Colon (tissue), 2 donors: Measurements from ENCODE around the gene ERN1.

Experiments used
- FAIRE-seq: peaks from 2 replicates; lab custom pipeline; 2012; peaks lifted over from hg19 to GRCh38; lab: Jason Lieb, UNC
- donor health status: control.
- donor health status: control.

Gene ERN1

DNA sequence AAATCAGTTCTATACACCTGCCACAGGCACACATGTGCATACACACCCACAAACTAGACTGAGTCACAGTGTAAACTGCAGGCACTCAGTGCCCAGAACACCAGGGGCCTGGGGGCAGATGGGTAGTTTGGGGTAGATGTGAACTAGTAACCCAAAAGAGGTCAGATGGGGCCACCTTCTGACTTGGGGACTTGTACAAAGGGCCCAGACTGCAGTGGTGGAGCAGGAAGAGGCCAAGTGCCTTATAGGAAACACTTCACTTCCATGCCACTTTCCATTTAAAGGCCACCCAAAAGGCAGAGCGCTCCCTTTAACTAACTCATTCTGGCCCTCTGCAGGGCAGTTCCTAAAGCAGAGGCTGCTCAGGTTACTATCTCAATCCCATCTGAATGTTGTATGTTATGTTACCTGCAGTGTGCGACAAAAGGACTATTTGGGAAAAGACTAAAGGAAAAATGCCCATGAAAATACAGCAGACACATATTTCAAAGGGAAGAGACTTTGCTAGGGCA, 27.8 kb upstream of the ERN1 start:
- no peak for FAIRE-seq

DNA sequence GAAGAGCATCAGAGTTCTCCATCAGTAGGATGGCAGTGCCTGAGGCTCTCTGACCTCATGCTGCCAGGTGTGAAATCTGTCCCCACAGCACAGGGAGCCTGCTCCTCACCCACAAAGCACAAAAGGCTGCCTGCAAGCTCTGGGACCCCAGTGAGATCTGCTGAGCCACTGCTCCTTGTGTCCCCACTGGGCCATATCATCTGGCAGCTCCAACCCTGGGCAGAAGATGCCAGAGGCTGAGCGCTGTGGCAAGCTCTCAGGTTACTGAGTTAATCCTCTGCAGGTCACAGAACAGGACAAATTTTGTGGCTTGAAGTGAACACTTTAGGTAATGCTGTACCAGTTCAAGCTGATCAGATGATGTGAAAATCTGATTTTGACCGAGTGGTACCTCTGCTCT, 26.7 kb upstream of the ERN1 start:
- FAIRE-seq: no peak

DNA sequence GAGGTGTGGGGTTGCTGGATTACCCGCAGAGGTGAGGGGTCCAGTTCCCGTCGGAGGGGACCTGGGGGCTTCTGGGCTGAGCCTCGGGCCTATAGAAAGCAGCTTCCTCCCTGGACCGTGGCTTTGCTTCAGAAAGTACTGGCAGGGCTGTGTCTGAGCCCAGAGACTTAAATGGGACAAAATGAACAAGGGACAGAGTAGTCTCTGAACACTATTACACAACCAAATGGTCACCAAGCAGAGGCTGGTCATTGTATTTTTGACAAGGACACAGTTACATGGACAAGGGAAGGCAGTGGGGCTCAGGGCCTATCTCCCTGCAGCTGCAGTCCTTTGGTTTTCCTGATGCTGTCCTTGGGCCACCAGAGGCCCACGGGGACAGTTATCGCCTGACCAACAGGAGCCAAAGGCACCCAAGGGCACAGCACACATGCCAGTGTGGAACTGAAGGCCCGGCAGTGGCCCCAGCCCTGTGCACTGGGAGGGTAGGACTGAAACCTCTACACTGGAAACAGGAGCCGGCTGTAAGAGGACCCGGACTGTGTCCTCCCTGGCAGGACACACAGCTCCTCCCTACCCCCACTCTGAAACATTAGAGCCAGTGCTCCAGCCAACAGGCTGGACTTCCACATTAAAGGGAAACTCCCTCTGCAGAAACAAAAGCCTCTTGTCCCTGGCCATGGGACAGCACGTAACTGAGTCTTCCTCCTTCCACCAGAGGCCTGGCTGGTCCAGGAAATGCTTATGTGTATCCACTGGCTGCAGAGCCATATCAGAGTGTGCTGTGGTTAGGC, 26.0 kb upstream of the ERN1 start:
- no peak for FAIRE-seq

DNA sequence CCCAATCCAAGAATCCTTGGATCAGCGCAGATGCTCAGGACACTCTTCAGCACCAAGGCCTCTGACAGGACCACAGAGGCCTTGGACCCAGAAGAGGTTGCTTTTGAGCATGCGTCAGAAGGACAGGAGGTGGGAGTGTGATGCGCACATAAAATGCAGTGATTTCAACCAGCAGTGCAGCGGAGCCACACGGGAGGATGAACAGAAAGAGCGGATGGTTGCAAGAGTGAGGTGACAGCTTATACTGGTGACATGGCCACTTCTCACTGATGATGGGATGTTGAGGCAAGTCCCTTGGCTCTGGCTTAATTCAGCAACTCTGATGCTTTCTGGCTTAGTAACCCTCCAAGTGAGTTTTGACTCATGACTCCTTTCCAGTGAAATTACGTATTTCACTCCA, 25.2 kb upstream of the ERN1 start:
- FAIRE-seq: no peak

DNA sequence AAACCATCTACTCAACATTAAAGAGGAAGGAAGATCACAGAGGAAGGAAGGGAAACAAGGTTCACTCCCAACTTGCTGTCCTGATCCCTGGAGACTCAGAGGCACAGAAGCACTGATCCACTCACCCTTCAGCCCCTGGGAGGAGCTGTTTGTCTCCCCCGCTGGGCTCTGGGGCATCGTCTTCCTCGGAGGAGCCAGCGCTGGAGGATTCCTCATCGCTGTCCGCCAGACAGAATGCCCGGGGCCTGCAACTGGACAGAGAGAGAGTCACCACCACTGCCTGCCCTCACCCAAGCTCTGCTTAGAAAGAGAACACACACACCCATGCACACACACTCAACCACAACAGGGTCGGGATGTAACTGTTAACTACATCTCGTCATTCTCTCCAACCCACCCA, 24.8 kb upstream of the ERN1 start:
- FAIRE-seq: no peak

DNA sequence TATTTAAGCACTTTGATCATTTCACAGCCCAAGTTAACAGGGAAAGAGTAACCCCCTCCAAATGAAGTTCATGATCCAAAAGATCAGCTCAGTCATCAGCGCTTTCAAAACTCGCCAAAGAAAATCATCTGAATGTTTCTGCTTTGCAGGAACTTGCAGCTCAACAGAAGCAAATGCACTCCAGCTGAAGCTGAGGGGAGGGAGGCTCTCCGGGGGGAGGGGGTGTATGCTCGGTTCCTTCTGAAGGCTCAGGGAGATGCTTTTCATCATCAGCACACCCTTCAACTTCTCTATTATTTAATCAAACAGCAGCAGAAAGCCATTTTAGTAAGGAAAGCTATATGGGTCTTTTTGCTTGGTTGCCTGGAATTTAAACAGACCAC, 24.4 kb upstream of the ERN1 start:
- no peak for FAIRE-seq

DNA sequence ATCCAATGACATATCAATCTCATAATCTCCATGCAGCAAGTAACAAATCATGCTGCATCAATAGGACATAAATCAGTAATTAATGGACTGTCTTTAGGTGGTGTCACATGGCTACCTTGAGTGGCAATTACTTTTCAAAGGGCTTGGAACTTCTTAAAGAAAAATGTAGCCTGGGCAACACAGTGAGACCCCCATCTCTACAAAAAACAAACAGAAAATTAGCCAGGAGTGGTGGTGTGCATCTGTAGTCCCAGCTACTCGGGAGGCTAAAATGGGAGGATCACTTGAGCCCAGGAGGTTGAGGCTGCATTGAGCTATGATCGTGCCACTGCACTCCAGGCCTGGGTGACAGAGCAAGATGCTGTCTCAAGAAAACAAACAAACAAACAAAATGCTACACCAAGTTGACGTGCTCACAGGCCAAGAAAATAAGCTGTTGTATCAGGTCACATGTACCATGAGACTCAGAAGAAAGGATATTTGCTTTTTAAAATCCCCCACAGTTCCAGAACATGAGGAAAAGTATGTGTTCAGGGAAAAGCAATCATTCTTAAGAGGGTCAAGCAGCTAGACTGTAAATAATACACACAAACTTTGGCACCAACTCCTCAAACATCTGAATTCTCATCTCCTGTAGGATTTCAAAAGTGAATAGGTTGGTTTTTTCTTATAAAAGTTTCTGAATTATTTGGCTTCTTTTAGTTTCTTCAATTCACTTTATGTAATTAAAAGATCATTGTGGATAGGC, 23.8 kb upstream of the ERN1 start:
- FAIRE-seq: no peak

DNA sequence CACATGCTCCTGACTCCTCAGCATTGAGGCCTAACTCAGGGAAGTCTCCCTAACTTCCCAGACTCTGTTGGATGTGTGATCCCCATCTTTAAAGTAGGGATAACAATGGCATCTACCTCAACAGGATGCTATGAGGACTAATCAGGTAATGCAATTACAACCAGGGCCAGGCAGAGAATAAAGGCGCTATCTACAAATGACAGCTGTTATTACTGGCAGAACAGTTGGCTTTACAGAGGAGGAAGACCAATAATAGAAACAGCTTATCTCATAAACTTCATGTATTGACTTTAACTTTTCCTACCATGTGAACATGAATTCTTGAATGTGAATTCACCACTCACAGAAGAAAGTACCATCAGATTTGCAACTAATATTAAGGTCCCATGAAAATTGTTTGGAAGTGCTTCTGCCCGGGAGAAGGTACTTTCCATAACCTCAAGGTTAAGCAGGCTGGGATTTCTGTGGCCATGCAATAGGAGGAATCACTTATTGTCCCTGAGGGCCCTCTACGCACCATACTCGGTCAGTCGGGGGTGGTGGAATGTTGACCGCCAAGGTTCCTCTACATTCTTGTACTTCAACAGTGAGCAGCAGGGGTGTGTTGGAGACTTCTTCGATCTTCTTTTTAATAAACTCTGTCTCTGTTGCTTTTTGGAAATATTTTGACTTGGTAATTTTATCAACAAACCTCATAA, 22.6 kb upstream of the ERN1 start:
- FAIRE-seq: no peak

DNA sequence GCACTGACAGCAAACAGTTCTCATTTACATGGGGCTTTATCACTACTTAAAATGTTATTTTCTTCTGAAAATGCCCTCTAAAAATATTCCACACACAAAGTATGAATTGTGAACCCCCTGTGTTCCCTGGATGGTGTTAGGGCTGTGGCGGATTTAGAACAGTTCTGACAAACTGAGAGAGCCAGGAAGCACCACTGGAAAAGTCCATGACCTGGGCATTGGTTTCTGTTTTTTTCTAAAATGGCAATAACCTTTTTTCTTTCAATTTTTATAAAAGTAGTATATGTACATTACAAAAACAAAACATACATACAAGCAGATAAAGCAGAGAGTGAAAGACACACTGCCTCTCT, 21.0 kb upstream of the ERN1 start:
- FAIRE-seq: no peak

DNA sequence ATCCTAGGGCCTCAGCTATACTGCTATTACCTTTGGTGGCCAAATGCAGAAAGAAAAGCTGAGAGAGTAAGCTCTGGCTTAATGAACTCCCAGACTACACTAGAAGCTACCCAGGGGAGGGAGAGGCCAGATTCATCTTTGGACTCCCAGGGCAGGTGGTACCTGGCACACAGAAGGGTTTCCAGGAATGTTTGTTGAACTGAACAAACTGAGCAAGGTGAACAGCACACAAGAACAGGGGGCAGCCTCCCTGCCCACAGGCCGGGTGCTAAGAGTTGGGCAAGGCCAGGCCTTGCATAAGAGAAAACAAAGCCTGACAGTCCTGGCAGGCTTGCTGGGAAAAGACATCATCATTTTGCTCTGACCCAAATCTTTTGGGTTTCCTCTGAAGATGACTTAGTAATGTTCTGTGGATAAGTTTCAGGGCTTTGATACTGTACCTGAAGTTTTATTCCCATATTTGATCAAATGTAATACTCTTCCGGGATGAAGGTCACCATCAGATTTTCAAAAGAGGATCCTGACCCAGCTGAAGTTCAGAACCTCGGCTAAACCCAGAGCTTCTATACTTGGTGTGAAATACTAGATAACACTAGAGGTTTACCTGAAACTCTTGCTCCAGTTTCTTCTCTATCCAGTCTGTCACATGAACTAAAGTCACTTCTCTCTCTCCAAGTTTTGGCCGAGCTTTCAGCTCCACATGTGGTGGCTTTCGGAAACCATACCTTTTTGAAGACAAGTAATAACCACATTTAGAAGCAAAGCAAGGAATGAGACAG, 20.5 kb upstream of the ERN1 start:
- FAIRE-seq: no peak

DNA sequence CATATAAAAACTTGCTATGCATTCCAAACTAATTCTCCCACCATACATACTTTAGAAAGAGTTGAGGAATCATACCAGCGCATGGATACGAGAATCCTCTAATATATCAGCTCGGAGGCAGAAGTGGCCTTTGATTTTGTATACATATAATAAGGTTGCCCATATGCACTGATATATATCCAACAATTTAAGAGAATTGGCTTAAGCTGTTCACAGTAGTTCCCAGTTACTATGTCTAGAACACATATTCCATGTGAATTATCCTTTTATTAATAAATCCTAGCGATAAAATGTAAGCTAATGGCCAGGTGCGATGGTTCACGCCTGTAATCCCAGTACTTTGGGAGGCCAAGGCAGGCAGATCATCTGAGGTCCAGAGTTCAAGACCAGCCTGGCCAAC, 19.3 kb upstream of the ERN1 start:
- no peak for FAIRE-seq

DNA sequence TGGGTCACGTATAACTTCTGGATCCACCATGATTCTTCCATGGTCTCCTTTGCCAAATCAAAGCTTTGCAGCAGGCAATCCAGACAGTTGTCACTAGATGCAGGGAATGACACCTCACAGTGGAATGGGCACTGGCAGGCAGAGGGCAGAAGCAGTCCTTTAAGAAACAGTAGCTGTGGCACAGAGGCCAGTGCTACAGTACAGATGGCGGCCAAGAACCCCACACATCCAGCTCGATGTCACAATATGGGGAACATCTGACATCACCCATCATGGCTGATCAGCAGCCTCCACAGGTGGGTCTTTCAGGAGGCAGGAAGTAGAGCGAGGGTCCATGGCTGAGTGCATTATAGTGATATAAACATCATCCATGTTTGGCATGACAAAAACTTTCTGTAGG, 18.8 kb upstream of the ERN1 start:
- FAIRE-seq: no peak

DNA sequence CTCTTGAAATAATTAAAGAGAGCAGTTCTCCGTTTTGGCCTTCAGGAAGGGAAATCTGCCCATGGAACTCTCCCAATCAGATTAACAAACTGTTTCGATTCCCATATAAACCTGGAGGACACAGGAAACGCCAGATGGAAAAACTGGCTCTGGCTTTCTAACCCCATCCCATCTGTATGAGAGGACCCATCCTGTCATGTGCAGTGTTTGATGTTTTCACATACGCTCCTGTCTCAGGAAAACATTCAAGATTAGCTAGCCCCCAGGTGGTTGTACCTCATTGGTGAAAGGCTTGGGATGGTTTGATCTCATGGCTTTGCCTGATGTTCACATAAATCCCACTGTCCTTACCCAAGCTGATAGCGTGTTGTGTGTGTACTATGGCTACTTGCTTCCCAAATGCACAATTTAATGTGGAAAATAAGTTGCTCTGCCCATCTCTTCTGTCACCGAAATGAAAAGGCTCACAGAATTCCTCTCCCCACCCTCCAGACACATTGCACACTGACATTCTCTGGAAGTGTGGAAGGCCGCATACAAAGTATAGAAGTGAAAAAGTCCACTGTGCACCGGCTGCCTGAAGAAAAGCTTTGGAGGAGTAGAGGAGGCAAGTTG, 18.2 kb upstream of the ERN1 start:
- no peak for FAIRE-seq

DNA sequence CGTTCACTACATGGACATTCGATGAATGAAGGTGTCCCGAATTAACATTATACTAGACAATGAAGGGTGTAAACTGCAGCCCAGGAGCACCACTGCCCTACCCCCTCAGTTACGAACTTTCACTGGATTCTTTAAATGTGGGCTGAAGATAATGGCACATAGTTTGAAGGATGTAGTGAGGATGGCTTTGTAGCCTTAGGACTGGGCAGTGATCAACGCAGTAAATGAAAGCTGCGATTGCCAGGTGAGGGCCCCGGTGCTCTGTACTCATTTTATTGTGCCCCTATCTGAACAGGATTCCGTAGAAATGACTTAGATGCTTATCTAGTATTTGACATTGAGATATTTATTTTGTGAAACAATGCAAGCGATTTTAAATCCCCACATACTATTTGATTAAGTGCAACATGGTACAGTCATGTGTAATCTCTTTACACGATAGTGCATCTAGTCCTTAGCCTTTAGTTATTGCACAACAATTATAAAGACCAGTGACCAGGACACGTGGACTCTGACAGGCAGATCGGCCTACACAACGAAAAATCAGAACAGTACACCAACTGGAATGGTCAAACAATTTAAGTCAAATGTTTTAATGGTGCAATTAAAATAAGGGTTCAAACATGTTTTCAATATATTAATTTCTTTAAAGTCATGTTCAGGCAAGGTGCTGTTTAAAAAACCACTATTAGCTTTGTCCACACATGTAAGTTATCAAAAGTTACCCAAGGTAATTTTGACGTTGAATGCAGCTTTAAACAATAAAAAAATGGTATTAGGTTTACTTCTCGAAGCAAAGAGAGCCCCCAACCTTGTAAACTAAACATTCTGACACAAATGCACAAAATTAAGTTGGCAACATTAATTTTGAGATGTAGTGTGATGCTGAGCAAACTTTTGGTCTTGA, 17.4 kb upstream of the ERN1 start:
- FAIRE-seq: no peak

DNA sequence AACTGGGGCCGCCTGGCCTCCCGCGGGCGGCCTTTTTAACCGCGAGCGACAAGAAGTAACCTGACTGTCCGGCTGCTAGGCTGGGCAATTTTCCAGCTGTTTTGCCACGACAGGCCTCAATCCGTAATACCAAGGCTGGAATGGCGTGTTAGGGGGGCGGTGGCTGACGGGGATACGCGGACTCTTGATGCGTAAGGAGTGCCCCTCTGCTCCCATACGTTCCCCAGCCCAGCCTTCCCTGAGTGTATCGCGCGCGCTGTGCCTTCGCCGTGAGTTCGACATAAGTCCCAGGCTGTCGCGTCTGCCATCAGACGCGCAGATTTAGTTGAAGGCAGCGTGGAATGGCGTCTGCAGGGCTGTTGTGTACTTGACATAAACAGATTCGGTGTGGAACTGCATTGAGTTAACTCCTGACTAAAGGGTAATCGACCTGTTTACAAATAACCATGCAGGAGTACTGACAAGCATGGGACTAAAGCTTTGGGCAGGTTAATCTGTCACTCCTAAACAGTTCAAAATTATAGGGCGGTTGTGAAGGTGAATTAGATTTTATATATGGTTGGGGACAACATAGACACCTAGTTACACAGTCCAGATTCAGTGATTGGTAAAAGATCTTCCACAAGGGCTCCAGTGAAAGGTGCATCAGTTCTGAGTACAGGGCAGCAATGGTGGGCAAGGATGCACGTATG, 16.6 kb upstream of the ERN1 start:
- no peak for FAIRE-seq

DNA sequence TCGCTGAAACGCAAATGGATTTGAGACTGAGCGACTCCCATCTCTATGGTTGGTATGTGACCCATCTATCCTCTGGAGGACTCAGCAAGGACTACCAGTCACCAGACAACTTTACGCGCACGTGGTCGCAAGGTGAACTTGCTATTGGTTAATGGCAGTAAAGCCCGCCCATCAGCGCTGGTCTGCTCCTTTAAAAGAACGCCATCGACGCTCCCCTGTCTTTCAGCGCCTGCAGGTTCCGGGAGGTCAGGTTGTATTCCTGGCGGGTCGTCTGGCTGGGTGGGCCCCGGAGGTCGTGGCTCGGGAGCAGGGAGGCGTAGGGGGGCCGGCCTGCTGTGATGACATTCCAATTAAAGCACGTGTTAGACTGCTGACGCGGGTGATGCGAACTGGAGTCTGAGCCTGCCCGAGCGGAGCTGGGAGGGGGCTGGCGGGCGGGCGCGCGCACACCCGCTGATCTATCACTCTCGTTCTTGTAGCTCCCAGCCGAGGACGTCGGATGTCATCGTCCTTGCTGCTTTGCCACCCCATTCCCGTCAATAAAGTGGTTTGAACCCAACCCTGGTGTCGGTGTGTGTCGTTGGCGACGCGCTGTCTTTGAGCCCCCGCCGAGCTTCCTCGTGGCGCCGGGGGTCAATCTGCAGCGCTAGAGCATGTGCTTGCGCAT, 15.9 kb upstream of the ERN1 start:
- FAIRE-seq: no peak

DNA sequence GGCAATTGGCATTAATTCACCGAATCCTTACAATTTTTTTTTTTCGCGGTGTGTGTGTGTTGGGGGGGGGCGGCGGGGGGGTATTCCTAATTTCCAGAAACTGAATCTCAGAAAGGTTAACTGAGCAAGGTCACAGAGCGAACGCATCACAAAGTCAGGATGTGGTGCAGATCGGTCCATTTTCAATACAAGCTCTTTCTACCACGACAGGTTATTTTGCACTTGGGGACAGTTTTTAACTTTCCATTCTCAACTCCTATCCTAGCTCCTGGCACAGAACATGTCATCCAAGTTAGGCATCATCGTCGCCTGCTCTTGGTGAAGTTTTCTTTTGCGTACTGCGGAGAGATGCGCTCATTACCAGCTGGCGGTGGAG, 15.4 kb upstream of the ERN1 start:
- FAIRE-seq: no peak

DNA sequence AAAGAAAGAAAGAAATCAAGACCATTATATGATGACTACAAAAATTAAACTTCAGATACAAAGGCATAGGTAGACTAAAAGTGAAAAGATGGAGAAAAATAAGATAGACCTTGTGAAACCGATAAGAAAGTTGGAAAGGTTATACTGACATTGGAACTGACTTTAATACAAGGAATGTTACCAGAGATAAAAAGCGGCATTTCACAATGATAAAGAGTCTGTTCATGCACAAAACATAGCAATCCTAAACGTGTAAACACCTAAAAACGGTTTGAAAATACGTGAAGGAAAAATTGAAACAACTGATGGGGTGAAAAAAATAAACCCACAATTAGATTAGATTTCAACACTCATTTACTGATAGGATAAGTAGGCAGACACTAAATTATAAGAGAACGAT, 9.6 kb upstream of the ERN1 start:
- FAIRE-seq: no peak

DNA sequence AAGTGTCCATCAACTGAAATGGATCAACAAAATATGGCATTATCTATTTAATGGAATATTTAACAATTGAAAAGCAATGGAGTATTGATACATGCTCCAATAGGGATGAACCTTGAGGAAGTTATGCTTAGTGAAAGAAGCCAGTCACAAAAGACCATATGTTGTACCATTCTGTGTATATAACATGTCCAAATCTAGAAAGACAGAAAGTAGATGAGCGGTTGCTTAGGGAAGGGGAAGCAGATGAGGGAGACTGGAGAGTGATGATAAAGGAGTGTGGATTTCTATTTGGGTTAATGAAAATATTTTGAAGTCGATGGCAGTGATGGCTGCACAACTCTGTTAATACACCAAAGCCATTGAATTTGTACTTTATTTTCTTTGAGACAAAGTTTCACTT, 8.5 kb upstream of the ERN1 start:
- FAIRE-seq: no peak

DNA sequence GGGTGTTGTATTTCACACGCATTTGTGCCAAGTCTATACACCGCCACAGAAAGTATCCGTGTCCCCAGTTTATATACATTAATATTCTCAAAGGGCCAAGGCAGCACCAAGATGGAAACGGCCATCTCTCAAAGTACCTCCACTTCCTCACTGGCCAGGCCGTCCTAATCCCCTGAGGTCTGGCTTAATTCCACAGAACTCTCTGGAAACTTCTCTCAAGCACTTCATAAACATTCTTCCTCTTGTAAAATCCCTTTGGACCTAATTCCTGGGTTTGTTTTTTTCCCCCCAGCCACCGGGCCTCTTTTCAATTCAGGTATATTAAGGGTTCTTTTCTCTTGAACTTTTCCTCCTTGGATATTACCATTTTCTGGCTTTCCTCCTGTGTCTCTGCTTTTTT, 5.1 kb upstream of the ERN1 start:
- FAIRE-seq: no peak
